Osteocyte (in vitro differentiated cells): ENCODE measurements around the gene GIMAP2. TPM values are rescaled to one million over a fixed set of nuclear protein-coding genes. Genes with fewer than 3 reads are reported as not detected.

ENCODE experiments used
- DNase-seq: peaks from one replicate; pipeline ENCODE4 v3.0.0; 2021; ENCODE audit warnings: mixed read lengths; ENCODE audit not compliant: unreplicated experiment; ENCODE audit errors: extremely low spot score
- H3K27ac Mint-ChIP-seq: one replicate; pipeline ENCODE4 v1.8.0; 2021; ENCODE audit warnings: mild to moderate bottlenecking, mixed read lengths; ENCODE audit not compliant: unreplicated experiment
- H3K27me3 Mint-ChIP-seq: one replicate; pipeline ENCODE4 v1.8.0; 2021; ENCODE audit warnings: mixed read lengths; ENCODE audit not compliant: unreplicated experiment
- H3K36me3 Mint-ChIP-seq: one replicate; pipeline ENCODE4 v1.8.0; 2021; ENCODE audit warnings: mixed read lengths; ENCODE audit not compliant: unreplicated experiment
- H3K4me1 Mint-ChIP-seq: one replicate; pipeline ENCODE4 v1.8.0; 2021; ENCODE audit warnings: mixed read lengths; ENCODE audit not compliant: unreplicated experiment
- H3K4me3 Mint-ChIP-seq: one replicate; pipeline ENCODE4 v1.8.0; 2021; ENCODE audit warnings: mild to moderate bottlenecking, moderate library complexity, mixed read lengths; ENCODE audit not compliant: unreplicated experiment
- H3K9me3 Mint-ChIP-seq: one replicate; pipeline ENCODE4 v1.8.0; 2021; ENCODE audit warnings: mixed read lengths; ENCODE audit not compliant: unreplicated experiment
- CTCF ChIP-seq: fragments of 200-600 bp; sonication (generic); IDR thresholded peaks from 2 replicates; pipeline ENCODE4 v1.5.0; 2021; ENCODE audit warnings: antibody characterized with exemption, mild to moderate bottlenecking, moderate library complexity
- total RNA-seq: library from RNA; stranded (reverse); gene quantifications from 2 replicates; pipeline ENCODE4 v1.2.1, GENCODE V29; 2021

Gene GIMAP2
- total RNA-seq, 1 donor from 2014 or later: not detected

- H3K9me3 Mint-ChIP-seq: peaks cover 16% of the 10 kb centered on the region
- H3K27me3 Mint-ChIP-seq: no peaks in the 10 kb centered on the region
- no peak for TF ChIP-seq CTCF
- no peak overlapping the region for H3K4me3 Mint-ChIP-seq
- H3K36me3 Mint-ChIP-seq: no peaks in the 10 kb centered on the region
- no peak overlapping the region for H3K27ac Mint-ChIP-seq
- DNase-seq: no peak
- no peaks in the 10 kb centered on the region for H3K4me1 Mint-ChIP-seq
Measured at GRCh38 chr7:150727381-150727780, 41.9 kb downstream of the GIMAP2 start.

- no peaks in the 10 kb centered on the region for H3K27me3 Mint-ChIP-seq
- no peak overlapping the region for H3K27ac Mint-ChIP-seq
- TF ChIP-seq CTCF: no peak
- H3K4me1 Mint-ChIP-seq: no peaks in the 10 kb centered on the region
- H3K9me3 Mint-ChIP-seq: peaks cover 16% of the 10 kb centered on the region
- no peaks in the 10 kb centered on the region for H3K36me3 Mint-ChIP-seq
- no peak overlapping the region for H3K4me3 Mint-ChIP-seq
- DNase-seq: no peak
Measured at GRCh38 chr7:150728011-150728410, 42.5 kb downstream of the GIMAP2 start.

GRCh38 chr7:150728609-150729008 is 43.1 kb downstream of the GIMAP2 start:
- TF ChIP-seq CTCF: no peak
- Mint-ChIP-seq H3K4me3 (no peak overlapping the region), H3K36me3 (no peaks in the 10 kb centered on the region), H3K27ac (no peak overlapping the region), H3K27me3 (no peaks in the 10 kb centered on the region), H3K9me3 (peaks cover 16% of the 10 kb centered on the region), H3K4me1 (no peaks in the 10 kb centered on the region)
- no peak for DNase-seq

GRCh38 chr7:150731916-150732315 is 46.4 kb downstream of the GIMAP2 start:
- TF ChIP-seq CTCF: no peak

GRCh38 chr7:150732786-150733481 is 47.4 kb downstream of the GIMAP2 start:
- Mint-ChIP-seq H3K36me3 (no peaks in the 10 kb centered on the region), H3K9me3 (peaks cover 9% of the 10 kb centered on the region), H3K4me3 (no peak overlapping the region), H3K27me3 (no peaks in the 10 kb centered on the region), H3K4me1 (no peaks in the 10 kb centered on the region), H3K27ac (no peak overlapping the region)
- no peak for DNase-seq
- TF ChIP-seq CTCF: no peak

More at GRCh38 chr7:150731916-150732315, 46.4 kb downstream of the GIMAP2 start:
- H3K36me3 Mint-ChIP-seq: no peaks in the 10 kb centered on the region
- DNase-seq: no peak
- no peak overlapping the region for H3K27ac Mint-ChIP-seq
- no peaks in the 10 kb centered on the region for H3K4me1 Mint-ChIP-seq
- peaks cover 16% of the 10 kb centered on the region for H3K9me3 Mint-ChIP-seq
- H3K4me3 Mint-ChIP-seq: no peak overlapping the region
- H3K27me3 Mint-ChIP-seq: no peaks in the 10 kb centered on the region
